Measurements from ENCODE around the gene KCNK15.
"Not testable (repeated sequence)": the region's sequence is repeated elsewhere in the genome, so short reads cannot be mapped to it uniquely, and the experiment has no call there.

The KCNK15 gene

GRCh38 chr20:44759595-44759994, 13.9 kb downstream of the KCNK15 start:
- no peak for DNase-seq (ENCODE audit: low spot score)

- DNase-seq (ENCODE audit: low spot score): no peak
Observed at GRCh38 chr20:44761423-44761822, 15.8 kb downstream of the KCNK15 start.

- DNase-seq (ENCODE audit: low spot score): no peak
Observed at GRCh38 chr20:44762466-44763140, 16.9 kb downstream of the KCNK15 start.

GRCh38 chr20:44763798-44764197, 18.1 kb downstream of the KCNK15 start:
- not testable (repeated sequence) for DNase-seq (ENCODE audit: low spot score)

- no peak for DNase-seq (ENCODE audit: low spot score)
Observed at GRCh38 chr20:44765091-44765490, 19.4 kb downstream of the KCNK15 start.

- DNase-seq (ENCODE audit: low spot score): no peak
Observed at GRCh38 chr20:44765701-44766347, 20.2 kb downstream of the KCNK15 start.

- no peak for DNase-seq (ENCODE audit: low spot score)
Observed at GRCh38 chr20:44768256-44768655, 22.6 kb downstream of the KCNK15 start.

DNA sequence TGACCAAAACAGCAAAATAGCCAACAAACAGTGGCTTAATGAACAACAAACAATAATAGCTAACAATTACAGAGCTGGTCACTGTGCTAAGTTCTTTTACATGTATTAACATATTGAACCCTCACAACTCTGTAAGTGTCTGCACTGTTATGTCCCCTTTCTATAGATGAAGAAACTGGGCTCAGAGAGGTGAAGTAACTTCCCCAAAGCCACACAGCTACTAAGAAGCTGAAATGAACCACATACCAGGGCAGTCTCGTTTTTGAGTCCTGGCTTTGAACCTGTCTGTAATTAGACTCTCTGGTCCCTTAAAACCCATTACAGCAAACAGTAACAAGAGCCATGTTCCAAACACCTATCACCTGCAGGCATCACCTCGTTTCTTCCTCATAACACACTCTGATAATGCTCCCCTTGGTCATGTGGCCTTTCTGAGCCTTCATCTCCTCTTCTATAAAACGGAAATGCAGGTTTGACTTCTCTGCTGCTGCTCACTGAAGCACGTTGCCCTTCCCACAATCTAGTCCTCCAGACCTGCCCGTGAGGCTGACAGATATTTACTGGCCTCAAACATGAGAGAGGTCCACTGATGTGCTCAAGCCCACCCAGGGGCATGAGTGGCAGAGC, 23.3 kb downstream of the KCNK15 start:
- no peak for DNase-seq (ENCODE audit: low spot score)

DNA sequence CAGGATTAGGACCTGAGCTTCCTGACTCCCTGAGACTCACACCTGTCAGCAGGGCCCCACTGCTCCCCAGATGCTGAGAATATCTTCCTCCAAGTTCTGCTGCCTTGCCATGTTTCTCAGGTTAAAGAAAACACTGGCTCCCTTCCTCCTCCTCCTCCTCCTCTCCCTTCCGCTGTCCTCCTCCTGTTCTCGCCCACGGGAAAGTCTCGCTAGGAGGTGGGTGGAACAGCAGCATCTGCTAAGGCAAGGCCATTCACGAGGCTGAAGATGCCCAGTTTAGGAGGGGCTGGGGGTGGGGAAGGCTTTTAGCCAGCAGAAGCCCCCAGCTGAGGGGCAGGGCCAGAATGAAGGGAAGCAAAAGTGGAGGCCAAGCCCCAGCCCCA, 23.8 kb downstream of the KCNK15 start:
- DNase-seq (ENCODE audit: low spot score): no peak

GRCh38 chr20:44770484-44771171, 25.0 kb downstream of the KCNK15 start:
- DNase-seq (ENCODE audit: low spot score): no peak

DNA sequence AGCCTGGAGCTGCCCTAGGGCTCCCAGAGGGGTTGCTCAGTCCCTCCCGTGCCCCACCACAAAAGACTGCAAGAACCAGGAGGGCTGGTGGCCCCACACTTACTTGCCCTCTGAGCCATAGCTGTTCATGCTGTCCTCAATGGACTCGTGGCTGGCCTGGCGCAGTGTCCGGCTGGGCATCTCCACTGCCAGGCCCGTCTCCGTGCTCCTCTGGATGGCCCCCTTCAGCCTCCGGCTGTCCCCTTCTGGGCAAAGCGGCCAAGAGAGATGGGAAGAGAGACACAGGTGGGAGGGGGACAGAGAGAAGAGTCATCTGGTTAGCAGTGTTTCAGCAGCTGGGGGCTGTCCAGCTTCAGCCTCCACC, 25.5 kb downstream of the KCNK15 start:
- DNase-seq (ENCODE audit: low spot score): no peak

DNA sequence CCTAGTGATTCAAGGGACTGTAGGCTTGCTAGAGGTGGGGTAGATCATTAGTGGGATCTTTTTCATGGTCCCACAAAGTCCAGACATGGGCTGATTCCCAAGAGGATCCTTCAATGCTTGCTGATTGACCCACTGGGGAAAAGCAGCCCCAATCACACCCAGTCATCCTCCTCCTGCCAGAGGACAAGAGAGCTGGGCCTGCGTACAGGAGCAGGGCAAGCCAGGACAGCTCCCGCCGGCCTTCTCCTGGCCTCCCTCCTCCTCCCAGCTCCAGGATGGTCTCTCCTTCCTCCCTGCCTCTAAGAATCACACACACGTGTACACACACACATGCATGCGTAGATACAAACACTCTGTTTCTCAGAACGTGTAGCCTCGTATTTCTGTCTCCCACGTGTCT, 27.0 kb downstream of the KCNK15 start:
- no peak for DNase-seq (ENCODE audit: low spot score)

GRCh38 chr20:44773070-44773829, 27.6 kb downstream of the KCNK15 start:
- DNase-seq (ENCODE audit: low spot score): no peak

- DNase-seq (ENCODE audit: low spot score): no peak
Observed at GRCh38 chr20:44776980-44777379, 31.3 kb downstream of the KCNK15 start.

DNA sequence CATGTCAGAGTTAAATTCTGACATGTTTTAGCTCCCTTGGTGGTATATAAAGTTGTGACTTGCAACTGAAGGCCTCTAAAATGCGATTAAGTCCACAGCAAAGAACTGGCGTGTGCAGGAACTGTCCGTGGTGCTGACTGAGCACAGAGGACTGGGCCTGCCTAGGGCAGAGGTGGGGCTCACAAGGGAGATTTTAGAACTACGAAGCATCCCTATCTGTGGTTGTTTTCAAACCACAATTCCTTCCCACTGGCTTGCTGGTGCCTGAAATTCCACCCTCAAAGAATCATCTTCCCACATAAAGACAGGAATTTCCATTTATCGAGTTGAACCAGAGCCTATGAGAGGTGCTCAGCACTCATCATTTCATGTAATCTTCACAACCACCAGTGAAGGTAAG, 34.6 kb downstream of the KCNK15 start:
- no peak for DNase-seq (ENCODE audit: low spot score)

- no peak for DNase-seq (ENCODE audit: low spot score)
Observed at GRCh38 chr20:44781118-44781517, 35.5 kb downstream of the KCNK15 start.

DNA sequence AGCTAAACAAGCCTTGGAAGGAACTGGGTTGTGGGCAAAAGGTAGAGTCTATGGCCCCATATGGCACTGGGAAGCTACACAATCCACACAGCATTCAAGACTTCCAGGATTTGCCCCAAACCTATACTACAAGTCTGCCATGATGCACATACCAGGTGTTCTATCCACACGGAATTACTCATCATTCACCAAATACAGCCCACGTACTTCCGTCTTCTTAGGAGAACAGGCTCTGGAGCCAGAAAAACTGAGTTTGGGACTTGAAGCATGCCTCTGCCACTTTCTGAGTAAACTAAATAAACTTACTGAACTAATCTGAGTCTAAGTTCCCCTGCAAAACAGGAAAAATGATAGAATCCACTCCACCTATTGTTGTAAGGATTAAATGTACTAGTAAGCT, 36.1 kb downstream of the KCNK15 start:
- no peak for DNase-seq (ENCODE audit: low spot score)

GRCh38 chr20:44784688-44785087, 39.0 kb downstream of the KCNK15 start:
- DNase-seq (ENCODE audit: low spot score): no peak

- DNase-seq (ENCODE audit: low spot score): no peak
Observed at GRCh38 chr20:44785768-44786167, 40.1 kb downstream of the KCNK15 start.

GRCh38 chr20:44787299-44787698, 41.6 kb downstream of the KCNK15 start:
- DNase-seq (ENCODE audit: low spot score): no peak

DNA sequence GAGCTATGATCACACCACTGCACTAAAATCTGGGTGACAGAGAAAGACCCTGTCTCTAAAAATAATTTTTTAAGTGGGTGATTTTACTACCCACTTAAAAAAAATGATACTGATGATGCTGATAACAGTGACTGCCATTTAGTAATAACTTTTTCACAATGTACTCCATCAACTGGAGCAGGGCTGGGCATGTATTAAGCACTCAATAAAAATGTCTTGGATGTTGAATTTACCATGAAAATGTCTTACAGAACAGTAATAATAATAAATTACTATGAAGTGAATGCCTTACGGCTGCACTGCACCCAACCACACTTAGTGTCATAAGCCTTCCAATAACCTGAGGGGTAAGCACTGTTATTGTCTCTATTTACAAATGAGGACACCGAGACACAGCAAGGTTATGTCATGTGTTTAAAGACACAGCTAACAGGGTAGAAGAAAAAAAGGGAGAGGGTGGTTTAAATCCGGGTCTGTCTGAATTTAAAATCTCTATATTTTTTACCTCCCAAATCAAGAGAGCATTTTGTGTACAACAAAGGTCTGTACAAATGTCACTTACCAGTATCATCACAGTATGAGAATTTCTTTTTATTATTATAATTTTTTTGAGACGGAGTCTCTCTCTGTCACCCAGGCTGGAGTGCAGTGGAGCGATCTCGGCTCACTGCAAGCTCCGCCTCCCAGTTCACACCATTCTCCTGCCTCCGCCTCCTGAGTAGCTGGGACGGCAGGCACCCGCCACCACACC, 43.2 kb downstream of the KCNK15 start:
- DNase-seq (ENCODE audit: low spot score): no peak

Data from CD4-positive, alpha-beta T cell treated with Interleukin-6 at 100 ng/mL for 8 hours (primary cell).